RWPE1 (cell line): Measurements from ENCODE around the gene CHL1.

Source experiments
- CTCF ChIA-PET: fragments of 350-600 bp; sonication (Branson Sonifier 250); formaldehyde crosslinking; extraction: SDS; loops from one replicate; lab custom pipeline; 2021; lab: Yijun Ruan, JAX
- POLR2A ChIA-PET: fragments of 400-600 bp; formaldehyde crosslinking; extraction: SDS; loops from one replicate; lab custom pipeline; 2020; ENCODE audit warnings: antibody characterized with exemption; ENCODE audit not compliant: low non-redundant PET; lab: Yijun Ruan, JAX
- DNase-seq: peaks from one replicate; pipeline ENCODE4 v3.0.0; 2012; ENCODE audit warnings: low spot score
- H3K27ac ChIP-seq: fragments of 450-650 bp; 2 replicates; pipeline ENCODE4 v1.5.1; 2017
- CTCF ChIP-seq: fragments of 450-650 bp; conservative IDR thresholded peaks from 2 replicates; pipeline ENCODE4 v1.5.1; 2017; ENCODE audit warnings: low read depth, mild to moderate bottlenecking

Gene CHL1

GRCh38 chr3:374459-374858 is 177.9 kb downstream of the CHL1 start:
- ChIA-PET POLR2A (no interaction called here), CTCF (no interaction called here)
- no peak for DNase-seq
- no peak for TF ChIP-seq CTCF
- no peak overlapping the region for H3K27ac ChIP-seq

GRCh38 chr3:377158-377561 is 180.6 kb downstream of the CHL1 start:
- no peak overlapping the region for H3K27ac ChIP-seq
- CTCF ChIA-PET = no interaction called here
- POLR2A ChIA-PET = no interaction called here
- no peak for DNase-seq
- TF ChIP-seq CTCF = peak; percentile 25

GRCh38 chr3:380801-381200 is 184.2 kb downstream of the CHL1 start:
- POLR2A ChIA-PET = no interaction called here
- no peak for DNase-seq
- no peak overlapping the region for H3K27ac ChIP-seq
- no peak for TF ChIP-seq CTCF
- CTCF ChIA-PET = no interaction called here

GRCh38 chr3:385151-385550 is 188.6 kb downstream of the CHL1 start:
- no peak overlapping the region for H3K27ac ChIP-seq
- ChIA-PET CTCF (no interaction called here), POLR2A (no interaction called here)
- no peak for TF ChIP-seq CTCF
- no peak for DNase-seq

GRCh38 chr3:394775-395174 is 198.2 kb downstream of the CHL1 start:
- no peak for DNase-seq
- POLR2A ChIA-PET = no interaction called here
- no peak overlapping the region for H3K27ac ChIP-seq
- TF ChIP-seq CTCF = no peak
- CTCF ChIA-PET = no interaction called here

GRCh38 chr3:396293-396692 is 199.7 kb downstream of the CHL1 start:
- H3K27ac ChIP-seq = no peak overlapping the region
- DNase-seq = no peak
- TF ChIP-seq CTCF = no peak
- POLR2A ChIA-PET = no interaction called here
- CTCF ChIA-PET = no interaction called here

- no peak overlapping the region for H3K27ac ChIP-seq
- no peak for TF ChIP-seq CTCF
- ChIA-PET POLR2A (no interaction called here), CTCF (no interaction called here)
- no peak for DNase-seq
These were observed 203.1 kb downstream of the CHL1 start for GRCh38 chr3:399647-400046.
